GM12878 (cell line): Measurements from ENCODE around the gene ARHGAP44. TPM values are rescaled to one million over a fixed set of nuclear protein-coding genes. Genes with fewer than 3 reads are reported as not detected.

Experiments
- CBFB ChIP-seq: IDR thresholded peaks from 2 replicates; pipeline ENCODE4 v1.6.1; 2016; ENCODE audit warnings: antibody characterized with exemption, low read depth
- EP300 ChIP-seq, 2 experiments: fragments of 150-350 bp in 1 of 2; IDR thresholded peaks; 2 replicates each; pipeline ENCODE4 v1.6.1; 2011 to 2012; ENCODE audit warnings: low read depth in 2 of 2, low read length in 2 of 2, borderline replicate concordance in 1 of 2, improper control_type of control experiment in 1 of 2, inconsistent platforms in 1 of 2; ENCODE audit not compliant: control insufficient read depth in 1 of 2
- GATAD2B ChIP-seq: fragments of 450-650 bp; conservative IDR thresholded peaks from 2 replicates; pipeline ENCODE4 v1.6.1; 2017; ENCODE audit warnings: low read depth, mild to moderate bottlenecking, moderate library complexity
- HDGF ChIP-seq: fragments of 450-650 bp; IDR thresholded peaks from 2 replicates; pipeline ENCODE4 v1.6.1; 2016; ENCODE audit warnings: antibody characterized with exemption
- MYC ChIP-seq: IDR thresholded peaks from 2 replicates; pipeline ENCODE4 v1.6.1; 2011; ENCODE audit warnings: mild to moderate bottlenecking, low read length, moderate library complexity, inconsistent platforms; ENCODE audit not compliant: insufficient read depth, insufficient replicate concordance, insufficient read length, severe bottlenecking
- NFIC ChIP-seq: IDR thresholded peaks from 2 replicates; pipeline ENCODE4 v1.6.1; 2012; ENCODE audit warnings: low read depth, mild to moderate bottlenecking, inconsistent platforms, low read length, moderate library complexity
- RELA ChIP-seq: fragments of 450-650 bp; IDR thresholded peaks from 2 replicates; pipeline ENCODE4 v1.8.0; 2014; ENCODE audit warnings: borderline replicate concordance; ENCODE audit not compliant: partially characterized antibody
- SIN3A ChIP-seq: IDR thresholded peaks from 2 replicates; pipeline ENCODE4 v1.6.1; 2012; ENCODE audit warnings: low read depth, low read length, improper control_type of control experiment
- SIX5 ChIP-seq: IDR thresholded peaks from 2 replicates; pipeline ENCODE4 v1.6.1; 2011; ENCODE audit warnings: mild to moderate bottlenecking, low read depth, low read length, moderate library complexity; ENCODE audit not compliant: severe bottlenecking
- polyA plus RNA-seq, 11 experiments: library from polyadenylated mRNA; depleted of rRNA in 4 of 11; unstranded in 6 of 11; stranded (reverse) in 5 of 11; fragments of >200 nt; fragmentation: Nextera tagmentation in 4 of 11; fragmentation: Illumina TruSeq in 1 of 11; extraction: Ambion mirVana in 4 of 11; extraction: Trizol in 1 of 11; gene quantifications; 1 replicate in 1 of 11; 2 replicates in 10 of 11; pipeline versions ENCODE4 v1.2.1 to v1.2.3, GENCODE V29; 2011 to 2016; ENCODE audit warnings: inconsistent platforms in 2 of 11, missing spikeins in 2 of 11, low read depth in 1 of 11
- total RNA-seq, 4 experiments: library from RNA; depleted of rRNA in 3 of 4; stranded (reverse); fragments of >200 nt in 3 of 4; fragmentation: Illumina TruSeq in 1 of 4; extraction: Trizol in 1 of 4; gene quantifications; 2 replicates each; pipeline versions ENCODE4 v1.2.1 to v1.2.3, GENCODE V29; 2013 to 2021
- TF ChIP-seq, protein P1 (sequence below): fragments of 450-650 bp; formaldehyde crosslinking; IDR thresholded peaks from 2 replicates; pipeline ENCODE4 v1.5.0; 2022; ENCODE audit warnings: mild to moderate bottlenecking, missing genetic modification characterization
- TF ChIP-seq, protein P2 (sequence below): IDR thresholded peaks from 2 replicates; pipeline ENCODE4 v1.6.1; 2012; ENCODE audit warnings: mild to moderate bottlenecking, low read depth, low read length
- TF ChIP-seq, protein P3 (sequence below): fragments of 450-650 bp; IDR thresholded peaks from 2 replicates; pipeline ENCODE4 v1.6.1; 2017; ENCODE audit warnings: antibody characterized with exemption, mild to moderate bottlenecking, moderate library complexity
- TF ChIP-seq, protein P4 (sequence below): fragments of 450-650 bp; conservative IDR thresholded peaks from 2 replicates; pipeline ENCODE4 v1.6.1; 2017; ENCODE audit warnings: mild to moderate bottlenecking, moderate library complexity
- TF ChIP-seq, protein P5 (sequence below): IDR thresholded peaks from 2 replicates; pipeline ENCODE4 v1.6.1; 2012; ENCODE audit warnings: low read depth, low read length, improper control_type of control experiment

Gene ARHGAP44
- total and polyA plus RNA-seq, 10 of the 15 experiments (the other 5 are each of a cell fraction or from before 2014, with no cell fraction given) = 0.11 to 1.2 (median 0.48) TPM

DNA sequence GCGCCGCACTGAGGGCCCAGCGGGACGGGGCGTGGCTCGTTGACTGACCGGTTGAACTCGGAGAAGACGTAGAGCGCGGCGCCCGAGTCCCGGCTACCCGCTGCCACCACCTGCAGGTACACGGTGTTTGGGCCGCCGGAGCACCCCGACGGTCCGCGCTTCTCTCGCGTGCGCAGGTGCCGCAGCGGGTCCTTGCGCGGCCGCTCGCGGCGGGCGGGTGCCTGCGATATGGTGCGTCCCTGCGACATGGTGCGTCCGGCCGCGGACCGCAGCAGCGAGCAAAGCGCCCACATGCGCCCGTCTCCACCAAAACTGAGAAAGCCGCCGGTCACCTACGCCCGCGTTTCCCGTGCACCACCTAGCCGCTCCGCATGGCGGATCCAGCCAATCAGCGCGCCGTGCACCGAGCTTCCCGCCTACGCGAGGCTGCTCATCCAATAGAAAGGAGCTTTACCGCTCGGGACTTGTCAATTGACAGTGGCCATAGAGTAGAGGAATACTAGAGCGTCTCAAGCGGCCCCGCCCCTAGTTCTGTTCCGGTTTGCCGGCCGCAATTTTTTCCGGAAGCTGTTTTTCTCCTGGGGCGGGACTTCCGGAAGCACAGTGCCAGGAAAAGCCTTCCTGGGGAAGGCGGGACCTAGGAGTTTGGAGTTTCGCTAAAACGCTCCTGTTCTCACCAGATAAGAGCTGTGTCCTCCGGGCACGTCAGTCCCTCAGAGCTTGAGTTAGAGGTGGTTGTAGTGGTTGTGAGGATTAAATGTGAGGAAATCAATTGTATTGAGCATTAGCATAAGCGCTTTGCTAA lies 228.6 kb downstream of the ARHGAP44 start, which contains the start of gene ELAC2 (continued):
- TF ChIP-seq, protein P1, sequence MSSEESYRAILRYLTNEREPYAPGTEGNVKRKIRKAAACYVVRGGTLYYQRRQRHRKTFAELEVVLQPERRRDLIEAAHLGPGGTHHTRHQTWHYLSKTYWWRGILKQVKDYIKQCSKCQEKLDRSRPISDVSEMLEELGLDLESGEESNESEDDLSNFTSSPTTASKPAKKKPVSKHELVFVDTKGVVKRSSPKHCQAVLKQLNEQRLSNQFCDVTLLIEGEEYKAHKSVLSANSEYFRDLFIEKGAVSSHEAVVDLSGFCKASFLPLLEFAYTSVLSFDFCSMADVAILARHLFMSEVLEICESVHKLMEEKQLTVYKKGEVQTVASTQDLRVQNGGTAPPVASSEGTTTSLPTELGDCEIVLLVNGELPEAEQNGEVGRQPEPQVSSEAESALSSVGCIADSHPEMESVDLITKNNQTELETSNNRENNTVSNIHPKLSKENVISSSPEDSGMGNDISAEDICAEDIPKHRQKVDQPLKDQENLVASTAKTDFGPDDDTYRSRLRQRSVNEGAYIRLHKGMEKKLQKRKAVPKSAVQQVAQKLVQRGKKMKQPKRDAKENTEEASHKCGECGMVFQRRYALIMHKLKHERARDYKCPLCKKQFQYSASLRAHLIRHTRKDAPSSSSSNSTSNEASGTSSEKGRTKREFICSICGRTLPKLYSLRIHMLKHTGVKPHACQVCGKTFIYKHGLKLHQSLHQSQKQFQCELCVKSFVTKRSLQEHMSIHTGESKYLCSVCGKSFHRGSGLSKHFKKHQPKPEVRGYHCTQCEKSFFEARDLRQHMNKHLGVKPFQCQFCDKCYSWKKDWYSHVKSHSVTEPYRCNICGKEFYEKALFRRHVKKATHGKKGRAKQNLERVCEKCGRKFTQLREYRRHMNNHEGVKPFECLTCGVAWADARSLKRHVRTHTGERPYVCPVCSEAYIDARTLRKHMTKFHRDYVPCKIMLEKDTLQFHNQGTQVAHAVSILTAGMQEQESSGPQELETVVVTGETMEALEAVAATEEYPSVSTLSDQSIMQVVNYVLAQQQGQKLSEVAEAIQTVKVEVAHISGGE (CRISPR knock-in tag) = no peak; the same call in 1 of the 2 replicates
- TF ChIP-seq, protein P2, sequence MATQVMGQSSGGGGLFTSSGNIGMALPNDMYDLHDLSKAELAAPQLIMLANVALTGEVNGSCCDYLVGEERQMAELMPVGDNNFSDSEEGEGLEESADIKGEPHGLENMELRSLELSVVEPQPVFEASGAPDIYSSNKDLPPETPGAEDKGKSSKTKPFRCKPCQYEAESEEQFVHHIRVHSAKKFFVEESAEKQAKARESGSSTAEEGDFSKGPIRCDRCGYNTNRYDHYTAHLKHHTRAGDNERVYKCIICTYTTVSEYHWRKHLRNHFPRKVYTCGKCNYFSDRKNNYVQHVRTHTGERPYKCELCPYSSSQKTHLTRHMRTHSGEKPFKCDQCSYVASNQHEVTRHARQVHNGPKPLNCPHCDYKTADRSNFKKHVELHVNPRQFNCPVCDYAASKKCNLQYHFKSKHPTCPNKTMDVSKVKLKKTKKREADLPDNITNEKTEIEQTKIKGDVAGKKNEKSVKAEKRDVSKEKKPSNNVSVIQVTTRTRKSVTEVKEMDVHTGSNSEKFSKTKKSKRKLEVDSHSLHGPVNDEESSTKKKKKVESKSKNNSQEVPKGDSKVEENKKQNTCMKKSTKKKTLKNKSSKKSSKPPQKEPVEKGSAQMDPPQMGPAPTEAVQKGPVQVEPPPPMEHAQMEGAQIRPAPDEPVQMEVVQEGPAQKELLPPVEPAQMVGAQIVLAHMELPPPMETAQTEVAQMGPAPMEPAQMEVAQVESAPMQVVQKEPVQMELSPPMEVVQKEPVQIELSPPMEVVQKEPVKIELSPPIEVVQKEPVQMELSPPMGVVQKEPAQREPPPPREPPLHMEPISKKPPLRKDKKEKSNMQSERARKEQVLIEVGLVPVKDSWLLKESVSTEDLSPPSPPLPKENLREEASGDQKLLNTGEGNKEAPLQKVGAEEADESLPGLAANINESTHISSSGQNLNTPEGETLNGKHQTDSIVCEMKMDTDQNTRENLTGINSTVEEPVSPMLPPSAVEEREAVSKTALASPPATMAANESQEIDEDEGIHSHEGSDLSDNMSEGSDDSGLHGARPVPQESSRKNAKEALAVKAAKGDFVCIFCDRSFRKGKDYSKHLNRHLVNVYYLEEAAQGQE = no peak
- TF ChIP-seq MYC = peak; percentile 93
- peak; percentile 53; the same call in 1 of the 2 replicates for TF ChIP-seq GATAD2B
- no peak; the same call in none of the 2 replicates for TF ChIP-seq SIN3A
- no peak for TF ChIP-seq RELA
- TF ChIP-seq, protein P3, sequence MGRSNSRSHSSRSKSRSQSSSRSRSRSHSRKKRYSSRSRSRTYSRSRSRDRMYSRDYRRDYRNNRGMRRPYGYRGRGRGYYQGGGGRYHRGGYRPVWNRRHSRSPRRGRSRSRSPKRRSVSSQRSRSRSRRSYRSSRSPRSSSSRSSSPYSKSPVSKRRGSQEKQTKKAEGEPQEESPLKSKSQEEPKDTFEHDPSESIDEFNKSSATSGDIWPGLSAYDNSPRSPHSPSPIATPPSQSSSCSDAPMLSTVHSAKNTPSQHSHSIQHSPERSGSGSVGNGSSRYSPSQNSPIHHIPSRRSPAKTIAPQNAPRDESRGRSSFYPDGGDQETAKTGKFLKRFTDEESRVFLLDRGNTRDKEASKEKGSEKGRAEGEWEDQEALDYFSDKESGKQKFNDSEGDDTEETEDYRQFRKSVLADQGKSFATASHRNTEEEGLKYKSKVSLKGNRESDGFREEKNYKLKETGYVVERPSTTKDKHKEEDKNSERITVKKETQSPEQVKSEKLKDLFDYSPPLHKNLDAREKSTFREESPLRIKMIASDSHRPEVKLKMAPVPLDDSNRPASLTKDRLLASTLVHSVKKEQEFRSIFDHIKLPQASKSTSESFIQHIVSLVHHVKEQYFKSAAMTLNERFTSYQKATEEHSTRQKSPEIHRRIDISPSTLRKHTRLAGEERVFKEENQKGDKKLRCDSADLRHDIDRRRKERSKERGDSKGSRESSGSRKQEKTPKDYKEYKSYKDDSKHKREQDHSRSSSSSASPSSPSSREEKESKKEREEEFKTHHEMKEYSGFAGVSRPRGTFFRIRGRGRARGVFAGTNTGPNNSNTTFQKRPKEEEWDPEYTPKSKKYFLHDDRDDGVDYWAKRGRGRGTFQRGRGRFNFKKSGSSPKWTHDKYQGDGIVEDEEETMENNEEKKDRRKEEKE = no peak
- TF ChIP-seq, protein P4, sequence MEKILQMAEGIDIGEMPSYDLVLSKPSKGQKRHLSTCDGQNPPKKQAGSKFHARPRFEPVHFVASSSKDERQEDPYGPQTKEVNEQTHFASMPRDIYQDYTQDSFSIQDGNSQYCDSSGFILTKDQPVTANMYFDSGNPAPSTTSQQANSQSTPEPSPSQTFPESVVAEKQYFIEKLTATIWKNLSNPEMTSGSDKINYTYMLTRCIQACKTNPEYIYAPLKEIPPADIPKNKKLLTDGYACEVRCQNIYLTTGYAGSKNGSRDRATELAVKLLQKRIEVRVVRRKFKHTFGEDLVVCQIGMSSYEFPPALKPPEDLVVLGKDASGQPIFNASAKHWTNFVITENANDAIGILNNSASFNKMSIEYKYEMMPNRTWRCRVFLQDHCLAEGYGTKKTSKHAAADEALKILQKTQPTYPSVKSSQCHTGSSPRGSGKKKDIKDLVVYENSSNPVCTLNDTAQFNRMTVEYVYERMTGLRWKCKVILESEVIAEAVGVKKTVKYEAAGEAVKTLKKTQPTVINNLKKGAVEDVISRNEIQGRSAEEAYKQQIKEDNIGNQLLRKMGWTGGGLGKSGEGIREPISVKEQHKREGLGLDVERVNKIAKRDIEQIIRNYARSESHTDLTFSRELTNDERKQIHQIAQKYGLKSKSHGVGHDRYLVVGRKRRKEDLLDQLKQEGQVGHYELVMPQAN = peak; percentile 96
- TF ChIP-seq NFIC = 0 out of 2 replicates have a peak, but pooled peaks have one; percentile 23
- TF ChIP-seq SIX5 = peak; percentile 38
- TF ChIP-seq HDGF = peak; percentile 51; the same call in 1 of the 2 replicates
- TF ChIP-seq EP300 (IDR thresholded peaks at IDR 0.05; ENCODE audit: borderline replicate concordance in 1 of 2, control insufficient read depth in 1 of 2, low read depth in 2 of 2, low read length in 2 of 2) = no peak
- TF ChIP-seq CBFB = peak; percentile 72
- TF ChIP-seq, protein P5, sequence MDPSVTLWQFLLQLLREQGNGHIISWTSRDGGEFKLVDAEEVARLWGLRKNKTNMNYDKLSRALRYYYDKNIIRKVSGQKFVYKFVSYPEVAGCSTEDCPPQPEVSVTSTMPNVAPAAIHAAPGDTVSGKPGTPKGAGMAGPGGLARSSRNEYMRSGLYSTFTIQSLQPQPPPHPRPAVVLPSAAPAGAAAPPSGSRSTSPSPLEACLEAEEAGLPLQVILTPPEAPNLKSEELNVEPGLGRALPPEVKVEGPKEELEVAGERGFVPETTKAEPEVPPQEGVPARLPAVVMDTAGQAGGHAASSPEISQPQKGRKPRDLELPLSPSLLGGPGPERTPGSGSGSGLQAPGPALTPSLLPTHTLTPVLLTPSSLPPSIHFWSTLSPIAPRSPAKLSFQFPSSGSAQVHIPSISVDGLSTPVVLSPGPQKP = peak; percentile 91
